Fibroblast of skin of left quadriceps (primary cell): ENCODE results near the gene CEP164.

ENCODE experiments used
- DNase-seq, 2 experiments: peaks; one replicate each; pipeline ENCODE4 v3.0.0-alpha.2; 2013; ENCODE audit warnings: low read depth in 2 of 2

The CEP164 gene

DNA sequence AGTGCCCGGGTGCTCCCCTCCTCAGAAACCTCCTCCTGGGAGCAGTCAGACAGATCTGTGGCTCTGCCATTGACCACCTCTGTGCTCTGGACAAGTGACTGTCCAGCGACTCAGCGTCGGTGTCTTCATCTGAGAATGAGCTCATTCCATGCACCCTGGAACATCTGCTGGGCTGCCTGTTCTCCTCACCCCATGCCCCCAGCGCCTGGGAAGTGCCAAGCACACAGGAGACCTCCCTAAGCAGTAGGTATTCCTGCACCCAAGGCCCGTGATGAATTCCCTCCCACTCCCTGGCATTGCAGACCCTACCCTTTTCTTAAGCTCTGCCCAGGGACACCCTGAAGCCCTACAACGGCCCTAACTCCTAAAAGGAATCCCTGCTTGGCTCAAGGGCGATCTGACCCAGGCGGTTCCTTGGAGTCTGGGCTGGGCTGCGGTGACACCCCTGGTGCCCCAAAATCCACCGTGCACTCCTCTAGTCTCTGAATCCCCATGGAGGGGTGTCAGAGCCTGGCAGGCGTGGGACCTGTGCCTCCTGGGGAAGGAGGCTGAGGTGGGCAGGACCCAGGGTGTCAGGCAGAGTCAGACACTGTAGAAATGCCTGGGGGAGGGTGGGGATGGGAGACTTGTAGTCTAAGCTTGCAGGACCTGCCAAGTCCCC is 92.0 kb downstream of the CEP164 start:
- DNase-seq = no peak

DNA sequence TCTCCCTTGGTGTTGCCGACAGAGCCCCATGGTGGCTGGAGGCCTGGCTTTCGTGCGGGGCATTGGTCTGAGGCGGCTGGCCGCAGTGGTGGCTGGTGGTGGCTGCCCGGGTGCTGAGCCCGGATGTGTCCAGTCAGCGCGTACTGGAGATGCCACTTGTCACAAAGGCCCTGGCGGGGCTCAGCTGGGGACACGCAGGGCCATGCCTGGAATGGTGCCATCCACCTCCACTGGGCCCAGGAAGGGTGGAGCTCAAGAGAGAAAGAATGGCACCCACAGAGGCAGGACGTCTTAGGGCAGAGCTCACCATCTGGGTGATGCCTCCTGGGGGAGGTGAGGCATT is 92.5 kb downstream of the CEP164 start:
- DNase-seq = no peak

DNA sequence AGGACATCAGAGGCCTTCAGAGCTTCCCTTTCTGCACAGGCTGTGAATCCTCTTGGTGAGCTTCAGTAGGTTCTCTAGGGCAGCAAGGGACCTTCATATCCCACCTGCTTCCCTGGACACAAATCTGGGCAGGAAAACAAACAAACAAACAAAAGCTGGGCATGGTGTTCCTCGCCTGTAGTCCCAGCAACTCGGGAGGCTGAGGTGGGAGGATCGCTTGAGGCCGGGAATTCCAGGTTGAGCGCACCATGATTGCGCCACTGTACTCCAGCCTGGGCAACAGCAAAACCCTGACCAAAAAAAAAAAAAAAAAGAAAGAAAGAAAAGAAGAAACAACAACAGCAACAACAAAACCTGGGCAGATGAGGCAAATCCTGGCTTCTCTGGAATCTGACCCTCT is 92.9 kb downstream of the CEP164 start:
- DNase-seq = no peak

DNA sequence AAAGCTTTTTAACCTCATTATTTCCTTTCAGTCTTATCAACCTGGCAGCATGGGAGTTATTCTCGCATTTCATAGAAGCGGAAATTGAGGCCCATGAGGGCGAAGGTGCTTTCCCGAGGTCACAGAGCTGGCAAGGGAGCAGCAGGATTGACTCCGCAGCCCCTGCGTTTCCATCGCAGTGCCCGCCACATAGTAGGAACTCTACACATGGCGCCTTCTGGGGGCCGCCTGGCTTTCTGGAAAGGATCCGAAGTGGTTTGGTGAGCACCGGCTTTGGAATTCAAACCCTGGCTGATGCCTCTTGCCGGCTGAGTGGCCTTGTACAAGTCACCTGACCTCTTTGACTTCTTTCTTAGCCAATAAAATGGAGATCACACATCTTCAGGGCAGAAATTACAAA is 93.4 kb downstream of the CEP164 start:
- DNase-seq = no peak

DNA sequence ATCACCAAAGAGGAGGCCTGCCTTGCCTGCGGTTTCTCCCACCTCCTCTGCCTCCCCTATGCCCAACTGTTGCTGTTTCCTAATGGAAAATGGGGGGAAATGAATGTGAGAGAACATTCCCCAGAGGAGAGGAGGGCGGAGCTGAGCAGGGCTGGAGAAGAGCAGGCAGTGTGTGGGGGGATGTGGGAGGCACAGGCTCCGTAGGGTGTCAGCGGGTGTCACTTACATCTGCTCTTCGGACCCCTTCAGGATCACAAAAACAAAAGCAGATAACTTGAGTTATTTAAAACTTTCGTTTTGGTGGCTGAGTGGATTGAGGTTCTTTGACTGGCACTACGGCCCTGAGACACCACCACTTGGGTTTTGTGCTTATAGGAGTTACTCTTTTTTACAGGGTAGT is 93.8 kb downstream of the CEP164 start:
- no peak for DNase-seq

DNA sequence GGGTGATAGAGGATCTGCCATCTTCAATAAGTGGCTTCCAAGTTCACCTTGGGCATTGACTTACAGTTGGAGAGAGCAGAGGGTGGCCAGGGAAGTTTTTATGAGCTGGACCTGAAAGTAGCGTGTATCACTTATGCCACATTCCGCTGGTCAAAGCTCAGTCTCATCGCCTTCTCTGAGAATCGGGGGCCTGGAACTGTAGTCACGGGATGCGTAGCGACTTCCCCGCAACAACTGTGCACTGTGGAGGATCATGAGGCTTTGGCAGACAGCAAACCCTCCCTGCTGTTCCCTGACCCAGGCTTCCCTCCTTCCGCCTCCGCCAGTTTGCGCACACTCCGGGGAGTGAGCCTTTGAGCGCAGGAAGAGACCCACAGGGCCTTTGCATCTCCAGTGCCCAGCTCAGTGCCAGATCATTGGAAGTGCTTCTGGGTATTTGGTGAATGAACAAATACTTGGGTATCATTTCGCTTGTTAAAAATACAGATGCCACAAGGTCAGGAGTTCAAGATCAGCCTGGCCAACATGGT is 95.5 kb downstream of the CEP164 start:
- no peak for DNase-seq

DNA sequence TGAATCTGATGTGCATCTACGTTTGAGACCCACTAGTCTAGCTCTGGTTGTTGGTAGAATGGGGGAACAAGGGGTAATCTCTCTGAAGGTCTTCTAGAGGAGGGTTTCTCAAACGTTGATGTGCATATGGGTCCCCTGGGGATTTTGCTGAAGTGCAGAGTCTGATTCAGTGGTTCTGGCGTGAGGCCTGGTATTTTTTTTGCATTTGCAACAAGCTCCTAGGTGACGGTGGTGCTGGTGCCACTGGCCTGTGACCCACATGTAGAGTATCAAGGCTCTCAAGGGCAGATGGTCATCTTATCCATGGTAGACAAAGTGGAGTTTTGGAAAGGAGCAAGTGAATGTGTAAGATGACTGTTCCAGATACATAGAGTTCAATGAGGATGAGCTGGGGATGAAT is 97.1 kb downstream of the CEP164 start:
- DNase-seq = peak; percentile 12

DNA sequence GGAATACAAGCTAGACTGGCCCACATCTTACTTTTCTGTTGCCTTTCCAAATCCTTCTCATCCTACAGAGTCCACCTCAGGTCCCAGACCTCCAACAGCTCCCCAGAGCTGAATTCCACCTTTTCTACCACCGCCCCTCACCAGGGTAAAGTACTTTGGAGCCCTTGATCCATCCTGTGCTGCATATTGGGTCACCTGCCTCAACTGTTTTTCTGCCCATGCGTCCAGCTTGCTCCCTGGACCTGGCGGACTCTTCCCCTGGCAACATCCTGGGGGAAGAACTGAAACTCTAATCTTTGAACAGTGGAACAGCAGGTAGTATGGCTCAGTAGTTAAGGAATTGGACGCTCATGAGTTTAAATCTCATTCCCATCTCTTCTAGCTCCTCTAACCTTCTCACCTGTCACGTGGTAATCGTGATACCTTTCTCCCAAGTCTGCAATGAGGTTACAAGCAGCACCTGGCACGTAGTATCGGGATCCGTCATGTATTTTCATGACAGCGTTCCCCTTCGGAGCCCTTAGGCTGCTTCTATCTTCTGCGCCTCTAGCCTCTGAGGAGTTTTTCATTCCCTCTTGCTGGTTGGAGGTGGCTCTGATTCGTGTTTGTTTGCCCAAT is 98.1 kb downstream of the CEP164 start:
- no peak for DNase-seq

DNA sequence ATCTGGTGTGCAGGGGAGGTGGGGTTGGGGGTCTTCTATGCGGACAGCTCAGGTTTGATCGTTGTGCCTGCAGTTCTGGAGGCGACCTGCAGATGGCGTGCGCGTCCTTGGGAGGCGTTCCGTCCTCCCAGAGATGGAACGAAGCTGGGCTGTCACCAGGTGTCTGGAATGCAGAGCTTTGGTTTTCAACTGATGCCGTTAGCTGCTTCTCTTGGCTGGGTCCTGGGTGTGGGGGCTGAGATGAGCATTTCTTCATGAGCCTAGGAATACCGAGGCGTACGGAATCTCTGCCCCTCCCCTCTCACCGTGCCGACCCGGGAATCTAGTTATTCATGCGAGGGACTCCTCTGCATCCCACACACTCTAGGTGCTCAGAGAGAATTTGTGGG is 98.6 kb downstream of the CEP164 start:
- peak; percentile 10 to 16 for DNase-seq

DNA sequence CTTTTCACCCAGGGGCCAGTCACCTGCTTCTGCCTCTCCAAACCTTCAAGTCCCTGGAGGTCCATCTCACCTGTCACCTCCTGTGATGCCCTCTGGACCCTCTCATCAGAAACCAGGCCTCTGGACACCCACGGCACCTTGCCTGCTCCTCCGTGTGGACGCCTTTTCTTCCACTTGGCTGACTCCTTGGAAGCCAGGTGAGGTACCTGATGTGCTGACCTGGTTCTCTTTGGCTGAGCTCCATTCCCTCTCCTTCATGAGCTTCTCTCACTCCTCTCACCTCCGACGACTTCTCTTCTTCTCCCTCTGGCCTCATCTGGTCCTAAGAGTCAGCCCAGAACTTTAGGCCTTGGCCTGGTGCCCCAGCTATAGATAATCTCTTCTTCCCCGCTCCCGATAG is 99.3 kb downstream of the CEP164 start:
- no peak for DNase-seq

DNA sequence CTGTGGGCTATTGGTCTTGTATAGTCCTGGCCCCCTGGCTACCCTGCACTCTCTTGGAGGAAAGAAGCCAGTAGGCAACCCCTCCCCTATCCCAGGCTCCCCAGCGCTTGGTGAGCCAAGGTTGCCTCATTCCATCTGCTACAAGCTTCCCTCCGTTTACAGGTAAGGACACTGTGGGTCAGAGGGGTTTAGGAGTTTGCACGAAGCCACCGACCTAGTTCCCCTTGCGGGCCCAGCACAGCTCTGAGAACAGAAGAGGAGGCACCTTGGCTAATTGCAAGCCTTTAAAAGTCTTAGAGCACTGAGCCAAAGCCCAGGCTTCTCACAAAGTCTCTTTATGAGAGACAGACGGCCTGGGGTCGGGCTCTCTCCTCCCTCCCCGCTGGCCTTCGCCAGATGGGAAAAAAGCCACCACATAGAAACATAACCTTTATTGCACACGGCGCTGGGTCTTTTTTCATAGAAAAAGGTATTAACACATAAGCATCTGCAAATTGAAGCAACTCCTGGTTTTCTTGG is 99.8 kb downstream of the CEP164 start:
- no peak for DNase-seq

DNA sequence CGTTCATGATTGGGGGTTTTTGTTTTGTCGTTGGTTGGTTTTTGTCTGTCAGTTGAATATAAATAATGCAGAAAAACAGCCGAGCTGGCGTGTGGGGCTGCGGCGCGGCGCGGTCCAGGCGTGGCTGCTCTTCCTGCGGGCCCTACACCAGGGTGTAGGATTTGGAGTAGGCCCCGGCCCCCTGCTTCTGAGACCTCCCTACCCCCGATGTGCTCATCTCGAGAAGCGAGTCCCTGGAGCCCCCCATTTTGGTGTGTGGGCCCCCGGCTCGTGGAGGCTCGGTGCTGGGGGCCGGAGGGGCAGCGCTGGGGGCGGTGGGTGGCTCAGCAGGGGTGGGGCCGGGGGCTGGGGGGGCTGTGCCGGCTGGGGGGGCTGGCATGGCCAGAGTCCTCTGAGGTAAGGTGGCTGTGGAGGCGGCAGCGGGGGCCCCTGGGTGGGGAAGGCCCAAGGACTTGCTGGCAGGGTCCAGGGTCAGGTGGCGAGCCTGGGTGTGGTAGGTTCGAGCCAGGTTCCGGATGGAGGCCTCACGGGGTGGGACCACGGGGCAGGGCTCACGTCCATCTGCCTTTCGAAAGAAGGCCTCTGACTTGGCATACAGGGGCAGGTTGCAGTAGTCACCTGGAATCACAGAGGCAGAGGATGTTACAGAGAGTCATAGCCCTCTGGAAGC is 100.7 kb downstream of the CEP164 start:
- DNase-seq = no peak

DNA sequence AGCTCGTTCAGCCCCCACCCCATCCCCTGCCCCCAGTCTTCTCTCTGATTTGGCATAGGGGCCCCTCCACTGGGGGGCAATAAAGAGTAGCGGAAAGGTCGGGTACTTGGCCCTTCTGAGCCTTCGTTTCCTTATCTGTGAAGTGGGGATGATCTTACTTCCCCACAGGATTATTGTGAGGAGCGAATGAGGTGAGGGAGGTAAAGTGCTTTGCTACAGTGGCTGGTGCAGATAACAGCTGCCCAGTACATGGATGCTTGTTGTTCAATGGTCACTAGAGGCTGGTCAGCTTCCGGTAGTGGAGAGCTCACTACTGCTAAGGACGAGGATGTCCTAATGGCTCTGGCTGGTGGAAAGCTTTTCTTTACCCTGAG is 101.2 kb downstream of the CEP164 start:
- DNase-seq = no peak

DNA sequence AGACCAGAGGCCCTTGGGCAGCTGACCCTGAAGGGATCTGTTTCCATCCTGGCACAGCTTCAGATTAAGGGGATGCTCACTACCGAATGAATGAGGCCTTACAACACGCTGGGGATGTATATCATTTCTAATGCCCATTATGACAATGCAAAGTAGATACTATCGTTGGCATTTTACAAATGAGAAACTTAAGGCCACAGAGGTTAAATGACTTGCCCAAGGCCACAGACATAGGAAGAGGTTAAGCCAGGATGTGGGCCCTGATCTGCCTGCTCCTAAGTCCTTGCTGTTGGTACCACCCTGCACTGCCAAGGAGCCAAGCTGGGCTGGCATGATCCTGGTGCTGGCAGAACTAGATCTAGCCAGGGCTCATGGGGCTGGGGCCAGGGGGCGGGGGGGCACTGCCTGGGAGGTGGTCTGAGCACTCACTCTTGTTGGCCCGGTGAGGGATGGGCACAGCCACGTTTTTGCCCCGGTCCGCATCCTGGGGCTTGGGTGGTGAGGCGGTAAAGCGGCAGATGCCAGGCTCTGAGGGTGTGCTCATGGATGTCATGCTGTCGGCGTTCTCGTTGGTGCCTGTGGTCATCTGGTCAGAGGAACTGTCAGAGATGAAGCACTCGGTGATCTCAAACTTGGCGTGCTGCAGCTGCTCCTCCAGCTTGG is 102.8 kb downstream of the CEP164 start:
- DNase-seq = no peak

DNA sequence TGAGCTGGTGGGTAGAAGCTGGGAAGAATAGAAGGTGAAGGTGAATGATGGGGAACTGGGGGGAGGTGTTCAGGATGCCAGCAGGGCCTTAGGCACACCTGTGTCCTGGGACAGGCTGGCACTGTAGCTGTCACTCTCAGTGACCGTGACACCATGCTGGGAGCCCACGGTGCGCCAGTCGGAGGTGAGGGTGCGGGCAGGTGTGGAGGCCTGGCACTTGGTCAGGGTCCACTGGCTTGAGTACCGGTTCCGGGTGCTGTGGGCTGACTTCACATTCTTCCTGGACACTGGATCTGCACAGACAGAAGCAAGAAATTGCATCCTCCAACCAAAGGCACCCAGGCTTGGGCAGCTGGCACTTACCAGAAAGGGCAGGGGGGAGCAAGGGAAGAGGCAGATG is 103.8 kb downstream of the CEP164 start:
- no peak for DNase-seq

DNA sequence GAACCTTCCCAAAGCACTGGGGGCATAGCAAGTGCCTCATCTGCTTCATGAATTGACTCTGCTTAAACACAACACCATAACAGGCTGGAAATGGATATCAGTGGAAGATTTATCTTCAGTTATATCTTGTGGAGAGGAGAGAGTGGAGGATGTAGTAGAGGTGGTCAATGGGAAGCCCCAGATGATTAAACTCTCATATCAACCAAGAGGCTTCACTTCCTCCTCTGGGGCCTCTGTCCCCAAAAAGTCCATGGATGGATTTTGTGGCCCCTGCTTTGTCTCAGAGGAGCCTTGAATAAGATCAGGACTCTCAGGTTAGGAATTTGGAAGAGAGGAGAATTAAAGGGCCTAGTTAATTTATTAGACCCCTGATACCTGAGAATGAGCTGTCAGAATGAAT is 106.1 kb downstream of the CEP164 start:
- no peak for DNase-seq

DNA sequence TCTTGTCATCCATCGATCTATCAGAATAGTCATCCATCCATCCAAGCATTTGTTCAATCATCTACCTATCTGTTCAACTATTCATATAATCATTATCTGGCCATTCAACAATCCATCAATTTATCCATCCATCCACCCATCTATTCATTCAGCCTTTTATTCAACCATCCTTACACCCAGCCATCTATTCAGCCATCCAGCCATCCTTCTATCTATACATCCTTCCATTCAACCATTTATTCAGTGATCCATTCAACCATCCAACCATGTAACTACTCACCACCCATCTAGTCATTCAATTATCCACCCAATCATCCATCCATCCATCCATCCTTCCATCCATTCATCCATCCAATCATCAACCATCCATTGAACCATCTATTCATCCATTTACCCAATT is 106.8 kb downstream of the CEP164 start:
- no peak for DNase-seq

DNA sequence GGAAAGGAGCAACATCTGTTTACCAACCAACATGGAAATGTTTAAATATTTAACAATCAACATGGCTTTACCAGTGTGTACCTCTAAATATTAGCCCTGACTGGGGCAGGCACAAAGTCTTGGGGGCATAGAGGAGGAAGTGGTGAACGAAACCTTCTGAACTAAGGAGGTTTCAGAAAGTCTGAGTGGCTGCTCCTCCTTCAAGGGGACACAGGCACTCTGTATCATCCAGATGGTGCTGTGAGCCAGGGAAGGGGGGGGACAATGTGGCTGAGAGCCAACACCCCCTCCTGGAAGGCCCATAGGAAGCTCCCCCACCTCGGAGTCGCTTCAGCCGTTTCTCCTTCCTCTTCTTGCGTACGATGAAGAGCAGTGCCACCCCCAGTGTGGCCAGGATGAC is 107.7 kb downstream of the CEP164 start:
- no peak for DNase-seq

DNA sequence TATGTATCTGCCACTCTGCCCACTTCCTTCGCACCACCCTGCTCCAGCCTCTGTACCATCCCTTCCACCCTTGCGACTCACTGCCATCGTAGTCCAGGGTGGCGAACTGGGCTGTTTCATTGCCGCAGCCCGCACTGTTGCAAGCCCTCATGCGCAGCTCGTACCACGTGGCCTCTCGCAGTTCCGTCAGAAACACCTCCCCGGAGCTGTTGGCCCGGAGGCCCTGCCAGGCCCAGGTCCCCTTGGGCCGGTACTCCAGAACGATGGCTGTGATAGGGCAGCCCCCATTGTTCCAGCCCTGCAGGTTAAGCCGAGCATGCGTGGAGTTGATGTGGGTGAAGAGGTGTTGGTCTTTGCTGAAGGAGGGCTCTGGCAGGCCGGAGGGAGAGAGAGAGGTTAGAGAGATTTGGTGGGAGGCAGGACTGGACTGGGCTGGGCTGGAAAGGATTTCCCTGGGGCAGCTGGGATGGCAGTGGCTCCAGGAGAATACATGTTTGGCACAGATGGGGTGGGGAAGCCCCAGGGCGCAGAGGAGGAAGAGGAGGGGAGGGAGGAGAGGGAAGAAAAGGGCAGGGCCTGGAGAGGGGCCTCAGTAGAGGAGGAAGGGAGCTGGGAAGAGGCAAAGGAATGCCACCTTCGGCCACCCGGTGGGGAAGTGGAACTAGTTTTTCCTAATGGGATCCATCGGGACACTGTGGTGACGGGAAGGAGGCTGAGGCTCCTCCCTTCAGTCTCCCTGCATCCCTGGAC is 109.6 kb downstream of the CEP164 start:
- no peak for DNase-seq

DNA sequence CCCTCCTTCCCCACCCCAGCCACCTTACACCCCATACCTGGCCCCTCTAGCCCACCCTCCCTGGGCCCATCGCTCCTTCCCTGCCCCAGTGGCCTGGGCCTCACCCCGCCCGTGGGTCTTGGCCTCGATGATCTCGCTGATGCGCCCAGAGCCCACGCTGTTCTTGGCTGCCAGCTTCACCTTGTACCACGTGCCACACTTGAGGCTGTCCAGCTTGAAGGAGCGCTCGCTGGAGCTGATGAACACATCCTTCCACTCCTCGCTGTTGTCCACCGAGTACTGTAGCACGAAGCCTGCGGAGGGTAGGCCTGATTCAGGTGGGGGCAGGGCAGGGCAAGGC is 110.1 kb downstream of the CEP164 start:
- no peak for DNase-seq

DNA sequence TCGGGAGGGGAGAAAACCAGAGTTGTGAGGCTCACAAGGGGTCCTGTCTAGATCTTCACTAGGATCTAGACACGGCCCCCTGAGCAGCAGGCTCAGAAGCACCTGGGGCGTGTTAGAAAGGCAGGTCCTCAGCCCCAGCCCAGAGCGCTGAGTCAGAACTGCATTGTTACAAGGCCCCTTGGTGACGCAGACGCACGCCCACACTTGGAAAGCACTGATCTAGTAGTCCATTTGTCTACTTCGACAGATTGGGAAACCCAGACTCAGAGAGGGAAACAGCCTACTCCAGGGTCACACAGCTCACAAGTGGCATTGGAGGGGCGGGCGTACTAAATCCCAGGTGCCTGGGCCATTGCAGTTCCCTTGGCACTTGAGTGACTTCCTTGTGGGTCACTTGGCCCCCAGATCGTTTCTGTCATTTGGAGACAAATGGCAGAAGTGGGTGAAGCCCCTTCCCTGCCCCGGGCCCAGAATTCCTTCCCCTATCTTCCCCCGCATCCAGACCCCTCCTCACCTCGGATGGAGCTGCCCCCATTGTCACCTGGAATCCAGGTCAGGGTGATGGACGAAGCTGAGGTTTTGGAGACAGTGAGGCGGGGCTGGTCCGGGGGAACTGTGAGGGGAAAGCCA is 110.8 kb downstream of the CEP164 start:
- DNase-seq = no peak

DNA sequence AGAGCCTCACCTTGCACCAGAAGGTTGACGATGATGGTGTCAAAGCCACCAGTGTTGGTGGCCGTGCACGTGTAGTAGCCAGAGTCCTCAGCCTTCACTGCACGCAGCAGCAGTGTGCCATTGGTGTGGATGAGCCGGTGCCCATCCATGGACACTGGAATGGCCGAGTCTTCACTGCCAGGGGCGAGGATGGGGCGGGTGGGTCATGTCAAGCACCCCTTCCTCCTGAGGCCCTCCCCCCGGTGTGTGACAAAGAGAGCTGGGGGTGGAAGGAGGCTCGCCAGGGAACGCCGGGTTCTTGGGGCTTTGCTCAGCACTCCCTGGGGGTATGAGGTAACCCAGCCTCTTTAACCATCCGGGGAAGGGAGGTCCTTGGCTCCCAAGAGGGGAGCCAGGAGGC is 111.6 kb downstream of the CEP164 start:
- no peak for DNase-seq
